ENCODE data around the gene COL5A1.

COL5A1 gene

GRCh38 chr9:134887686-134888602, 246.3 kb downstream of the COL5A1 start:
- DNase-seq (ENCODE audit: low read depth) = no peak
- no peak overlapping the region for H3K4me3 ChIP-seq (ENCODE audit: low read depth, low read length)
- TF ChIP-seq CTCF (IDR thresholded peaks at IDR 0.05; ENCODE audit: low read depth, low read length, missing control alignments) = no peak

GRCh38 chr9:134888603-134889190, 247.1 kb downstream of the COL5A1 start:
- TF ChIP-seq CTCF (IDR thresholded peaks at IDR 0.05; ENCODE audit: low read depth, low read length, missing control alignments) = no peak
- no peak overlapping the region for H3K4me3 ChIP-seq (ENCODE audit: low read depth, low read length)
- DNase-seq (ENCODE audit: low read depth) = no peak

GRCh38 chr9:134889386-134890154, 248.0 kb downstream of the COL5A1 start:
- no peak for TF ChIP-seq CTCF (IDR thresholded peaks at IDR 0.05; ENCODE audit: low read depth, low read length, missing control alignments)
- no peak for DNase-seq (ENCODE audit: low read depth)
- no peak overlapping the region for H3K4me3 ChIP-seq (ENCODE audit: low read depth, low read length)

- no peak for DNase-seq (ENCODE audit: low read depth)
- no peak overlapping the region for H3K4me3 ChIP-seq (ENCODE audit: low read depth, low read length)
- no peak for TF ChIP-seq CTCF (IDR thresholded peaks at IDR 0.05; ENCODE audit: low read depth, low read length, missing control alignments)
These were observed 248.5 kb downstream of the COL5A1 start for GRCh38 chr9:134890155-134890495.

- H3K4me3 ChIP-seq (ENCODE audit: low read depth, low read length) = no peak overlapping the region
- DNase-seq (ENCODE audit: low read depth) = no peak
- TF ChIP-seq CTCF (IDR thresholded peaks at IDR 0.05; ENCODE audit: low read depth, low read length, missing control alignments) = no peak
These were observed 249.4 kb downstream of the COL5A1 start for GRCh38 chr9:134891053-134891452.

GRCh38 chr9:134891713-134892112, 250.1 kb downstream of the COL5A1 start:
- H3K4me3 ChIP-seq (ENCODE audit: low read depth, low read length) = no peak overlapping the region
- no peak for TF ChIP-seq CTCF (IDR thresholded peaks at IDR 0.05; ENCODE audit: low read depth, low read length, missing control alignments)
- DNase-seq (ENCODE audit: low read depth) = no peak

Measured in GM12864 (cell line).